ENCODE measurements around the gene DOP1A. TPM values are rescaled to one million over a fixed set of nuclear protein-coding genes. Genes with fewer than 3 reads are reported as not detected.
A peak's percentile ranks its signal among the peaks of the same experiment; 100 is the strongest.

Gene DOP1A
- 10 to 100 TPM; 19.1 to 19.9 (median 19.5) TPM for total RNA-seq
- polyA plus RNA-seq = 6.5 TPM
- long read RNA-seq, donor 1, partial matches to known transcripts = 0 of 2 reads
- long read RNA-seq, donor 1, other reads (novel, unspliced or antisense) = 2 of 2 reads
- long read RNA-seq, donor 2, partial matches to known transcripts = 1 of 1 reads
- long read RNA-seq, donor 2, other reads (novel, unspliced or antisense) = 0 of 1 reads
- long read RNA-seq, donor 3, partial matches to known transcripts = 6 of 23 reads
- long read RNA-seq, donor 3, other reads (novel, unspliced or antisense) = 17 of 23 reads
- long read RNA-seq, donor 4, partial matches to known transcripts = 1 of 4 reads
- long read RNA-seq, donor 4, other reads (novel, unspliced or antisense) = 3 of 4 reads

- H3K27me3 ChIP-seq (ENCODE audit: control insufficient read depth, insufficient read depth) = no peaks in the 10 kb centered on the region
- H3K4me1 ChIP-seq (ENCODE audit: control insufficient read depth, insufficient read depth, low read length) = peaks cover 2% of the 10 kb centered on the region
- H3K27ac ChIP-seq (ENCODE audit: low read length) = peak within 1 kb of the TSS; percentile 75
- intact Hi-C loops (cut with DNase I) = loop anchor here in 2 of 4 donors (5.0 to 10.0 kb wide), 3 partner anchors 150 to 447 kb away; partner anchors contain the start of gene PRSS35 (in 2 of the 2)
- under 1% methylated on average over 78 of the region's 78 CpGs for WGBS
- DNase-seq = peak; percentile 97 to 99 (median 98)
- H3K9me3 ChIP-seq (ENCODE audit: control insufficient read depth, low read length) = no peaks in the 10 kb centered on the region
- H3K4me3 ChIP-seq (ENCODE audit: low read length) = peak within 1 kb of the TSS; percentile 81
- ATAC-seq = peak; percentile 97 to 98
Measured at GRCh38 chr6:83067448-83068439, at the start of gene DOP1A. DOP1A (plus strand) TSS chr6:83067671; CDS start chr6:83096978, 29,307 bp downstream.

GRCh38 chr6:83019741-83020140 lies 47.7 kb upstream of the DOP1A start:
- no peaks in the 10 kb centered on the region for H3K9me3 ChIP-seq (ENCODE audit: control insufficient read depth, low read length)
- H3K4me3 ChIP-seq (ENCODE audit: low read length) = no peak overlapping the region
- no peak overlapping the region for H3K27ac ChIP-seq (ENCODE audit: low read length)
- no peaks in the 10 kb centered on the region for H3K27me3 ChIP-seq (ENCODE audit: control insufficient read depth, insufficient read depth)
- WGBS = 89% methylated on average over 4 of the region's 4 CpGs
- intact Hi-C loops (cut with DNase I) = no loop called here
- ATAC-seq (no peak), DNase-seq (no peak)
- no peaks in the 10 kb centered on the region for H3K4me1 ChIP-seq (ENCODE audit: control insufficient read depth, insufficient read depth, low read length)

GRCh38 chr6:83031689-83032088 lies 35.8 kb upstream of the DOP1A start:
- no peaks in the 10 kb centered on the region for H3K27me3 ChIP-seq (ENCODE audit: control insufficient read depth, insufficient read depth)
- H3K4me1 ChIP-seq (ENCODE audit: control insufficient read depth, insufficient read depth, low read length) = no peaks in the 10 kb centered on the region
- 97% methylated on average over 6 of the region's 6 CpGs for WGBS
- no peak overlapping the region for H3K27ac ChIP-seq (ENCODE audit: low read length)
- H3K9me3 ChIP-seq (ENCODE audit: control insufficient read depth, low read length) = no peaks in the 10 kb centered on the region
- ATAC-seq (no peak), DNase-seq (no peak)
- intact Hi-C loops (cut with DNase I) = no loop called here
- H3K4me3 ChIP-seq (ENCODE audit: low read length) = no peak overlapping the region

GRCh38 chr6:83038246-83038645 lies 29.2 kb upstream of the DOP1A start:
- DNase-seq = no peak
- Histone ChIP-seq H3K4me1 (ENCODE audit: control insufficient read depth, insufficient read depth, low read length) (no peaks in the 10 kb centered on the region), H3K27ac (ENCODE audit: low read length) (no peak overlapping the region), H3K27me3 (ENCODE audit: control insufficient read depth, insufficient read depth) (no peaks in the 10 kb centered on the region), H3K4me3 (ENCODE audit: low read length) (no peak overlapping the region), H3K9me3 (ENCODE audit: control insufficient read depth, low read length) (no peaks in the 10 kb centered on the region)
- intact Hi-C loops (cut with DNase I) = no loop called here
- no peak for ATAC-seq
- WGBS = 97% methylated on average over 2 of the region's 2 CpGs

GRCh38 chr6:83042467-83043053 lies 24.9 kb upstream of the DOP1A start:
- no peak overlapping the region for H3K27ac ChIP-seq (ENCODE audit: low read length)

GRCh38 chr6:83044091-83044768 lies 23.2 kb upstream of the DOP1A start:
- Histone ChIP-seq H3K4me1 (ENCODE audit: control insufficient read depth, insufficient read depth, low read length) (no peaks in the 10 kb centered on the region), H3K4me3 (ENCODE audit: low read length) (no peak overlapping the region), H3K9me3 (ENCODE audit: control insufficient read depth, low read length) (no peaks in the 10 kb centered on the region), H3K27ac (ENCODE audit: low read length) (no peak overlapping the region), H3K27me3 (ENCODE audit: control insufficient read depth, insufficient read depth) (no peaks in the 10 kb centered on the region)
- intact Hi-C loops (cut with DNase I) = no loop called here
- no peak for DNase-seq
- ATAC-seq = no peak
- 80% methylated on average over 6 of the region's 6 CpGs for WGBS

More at GRCh38 chr6:83042467-83043053, 24.9 kb upstream of the DOP1A start:
- intact Hi-C loops (cut with DNase I) = no loop called here
- H3K4me3 ChIP-seq (ENCODE audit: low read length) = no peak overlapping the region
- WGBS = 57% methylated on average over 4 of the region's 4 CpGs
- H3K27me3 ChIP-seq (ENCODE audit: control insufficient read depth, insufficient read depth) = no peaks in the 10 kb centered on the region
- ATAC-seq (no peak), DNase-seq (no peak)
- H3K9me3 ChIP-seq (ENCODE audit: control insufficient read depth, low read length) = no peaks in the 10 kb centered on the region
- H3K4me1 ChIP-seq (ENCODE audit: control insufficient read depth, insufficient read depth, low read length) = no peaks in the 10 kb centered on the region

- no peaks in the 10 kb centered on the region for H3K4me1 ChIP-seq (ENCODE audit: control insufficient read depth, insufficient read depth, low read length)
- 87% methylated on average over 7 of the region's 7 CpGs for WGBS
- H3K9me3 ChIP-seq (ENCODE audit: control insufficient read depth, low read length) = no peaks in the 10 kb centered on the region
- intact Hi-C loops (cut with DNase I) = no loop called here
- H3K4me3 ChIP-seq (ENCODE audit: low read length) = no peak overlapping the region
- H3K27ac ChIP-seq (ENCODE audit: low read length) = no peak overlapping the region
- no peak for DNase-seq
- no peak for ATAC-seq
- no peaks in the 10 kb centered on the region for H3K27me3 ChIP-seq (ENCODE audit: control insufficient read depth, insufficient read depth)
Measured at GRCh38 chr6:83047065-83047754, 20.3 kb upstream of the DOP1A start.

GRCh38 chr6:83051377-83052172 lies 15.9 kb upstream of the DOP1A start:
- 57% methylated on average over 5 of the region's 5 CpGs for WGBS
- intact Hi-C loops (cut with DNase I) = no loop called here

GRCh38 chr6:83053678-83054077 lies 13.8 kb upstream of the DOP1A start:
- no peak for ATAC-seq
- no peaks in the 10 kb centered on the region for H3K27me3 ChIP-seq (ENCODE audit: control insufficient read depth, insufficient read depth)
- intact Hi-C loops (cut with DNase I) = no loop called here
- no peaks in the 10 kb centered on the region for H3K4me1 ChIP-seq (ENCODE audit: control insufficient read depth, insufficient read depth, low read length)
- no peaks in the 10 kb centered on the region for H3K9me3 ChIP-seq (ENCODE audit: control insufficient read depth, low read length)
- H3K27ac ChIP-seq (ENCODE audit: low read length) = no peak overlapping the region
- H3K4me3 ChIP-seq (ENCODE audit: low read length) = no peak overlapping the region
- no peak for DNase-seq
- 75% methylated on average over 3 of the region's 3 CpGs for WGBS

More at GRCh38 chr6:83051377-83052172, 15.9 kb upstream of the DOP1A start:
- Histone ChIP-seq H3K27ac (ENCODE audit: low read length) (no peak overlapping the region), H3K27me3 (ENCODE audit: control insufficient read depth, insufficient read depth) (no peaks in the 10 kb centered on the region), H3K4me3 (ENCODE audit: low read length) (no peak overlapping the region), H3K4me1 (ENCODE audit: control insufficient read depth, insufficient read depth, low read length) (no peaks in the 10 kb centered on the region), H3K9me3 (ENCODE audit: control insufficient read depth, low read length) (no peaks in the 10 kb centered on the region)
- DNase-seq = no peak
- ATAC-seq = no peak

Data from right cardiac atrium (tissue), 5 donors.